Measurements from ENCODE around the gene MRPL40.

The MRPL40 gene

GRCh38 chr22:19398206-19398605, 34.1 kb upstream of the MRPL40 start:
- DNase-seq (ENCODE audit: low spot score) = no peak
- in situ Hi-C loops (cut with MboI; ENCODE audit: low pct_unique_long_range_greater_than_20kb, low sequenced_read_pairs, unreplicated experiment) = loop anchor here (10.0 kb wide), 1 partner anchor 237 kb away; no protein-coding TSS in a partner anchor
- TF ChIP-seq CTCF (IDR thresholded peaks at IDR 0.05; ENCODE audit: extremely low read depth, insufficient read depth, missing control alignments) = no peak

GRCh38 chr22:19398652-19399051, 33.7 kb upstream of the MRPL40 start:
- no peak for DNase-seq (ENCODE audit: low spot score)
- in situ Hi-C loops (cut with MboI; ENCODE audit: low pct_unique_long_range_greater_than_20kb, low sequenced_read_pairs, unreplicated experiment) = loop anchor here (10.0 kb wide), 1 partner anchor 236 kb away; no protein-coding TSS in a partner anchor
- no peak for TF ChIP-seq CTCF (IDR thresholded peaks at IDR 0.05; ENCODE audit: extremely low read depth, insufficient read depth, missing control alignments)

- TF ChIP-seq CTCF (IDR thresholded peaks at IDR 0.05; ENCODE audit: extremely low read depth, insufficient read depth, missing control alignments) = no peak
- no peak for DNase-seq (ENCODE audit: low spot score)
- in situ Hi-C loops (cut with MboI; ENCODE audit: low pct_unique_long_range_greater_than_20kb, low sequenced_read_pairs, unreplicated experiment) = no loop called here
These were observed 31.5 kb upstream of the MRPL40 start for GRCh38 chr22:19400881-19401280.

- no peak for TF ChIP-seq CTCF (IDR thresholded peaks at IDR 0.05; ENCODE audit: extremely low read depth, insufficient read depth, missing control alignments)
- no peak for DNase-seq (ENCODE audit: low spot score)
- in situ Hi-C loops (cut with MboI; ENCODE audit: low pct_unique_long_range_greater_than_20kb, low sequenced_read_pairs, unreplicated experiment) = no loop called here
These were observed 30.9 kb upstream of the MRPL40 start for GRCh38 chr22:19401483-19401882.

- TF ChIP-seq CTCF (IDR thresholded peaks at IDR 0.05; ENCODE audit: extremely low read depth, insufficient read depth, missing control alignments) = no peak
- in situ Hi-C loops (cut with MboI; ENCODE audit: low pct_unique_long_range_greater_than_20kb, low sequenced_read_pairs, unreplicated experiment) = no loop called here
- DNase-seq (ENCODE audit: low spot score) = no peak
These were observed 29.6 kb upstream of the MRPL40 start for GRCh38 chr22:19402642-19403191.

- TF ChIP-seq CTCF (IDR thresholded peaks at IDR 0.05; ENCODE audit: extremely low read depth, insufficient read depth, missing control alignments) = no peak
- DNase-seq (ENCODE audit: low spot score) = no peak
- in situ Hi-C loops (cut with MboI; ENCODE audit: low pct_unique_long_range_greater_than_20kb, low sequenced_read_pairs, unreplicated experiment) = no loop called here
These were observed 27.7 kb upstream of the MRPL40 start for GRCh38 chr22:19404676-19405075.

Measured in GM13977 (cell line).